Thymus (tissue), 14 donors: Measurements from ENCODE around the gene TRIM5. TPM values are rescaled to one million over a fixed set of nuclear protein-coding genes. Genes with fewer than 3 reads are reported as not detected.
"Not testable (repeated sequence)": the region's sequence is repeated elsewhere in the genome, so short reads cannot be mapped to it uniquely, and the experiment has no call there.

ENCODE experiments used
- DNase-seq, 9 donors: peaks; one replicate each; pipeline ENCODE4 v3.0.0-alpha.2; 2013; ENCODE audit warnings: low spot score in 9 of 9, low read depth in 6 of 9, missing footprints in 1 of 9
- H3K27ac ChIP-seq, 2 donors: one replicate each; pipeline ENCODE4 v1.5.1; 2013; ENCODE audit warnings: control low read depth in 1 of 2, low read depth in 1 of 2, low read length in 1 of 2, mild to moderate bottlenecking in 1 of 2, moderate library complexity in 1 of 2
- H3K27me3 ChIP-seq, 2 donors: one replicate each; pipeline ENCODE4 v1.5.1; 2013; ENCODE audit warnings: low read length in 1 of 2; ENCODE audit not compliant: control insufficient read depth in 2 of 2, insufficient read depth in 1 of 2
- H3K36me3 ChIP-seq, 2 donors: one replicate each; pipeline ENCODE4 v1.5.1; 2013; ENCODE audit warnings: low read length in 1 of 2, mild to moderate bottlenecking in 1 of 2, moderate library complexity in 1 of 2; ENCODE audit not compliant: control insufficient read depth in 2 of 2, insufficient read depth in 2 of 2
- H3K4me1 ChIP-seq, 2 donors: one replicate each; pipeline ENCODE4 v1.5.1; 2013; ENCODE audit warnings: low read length in 2 of 2; ENCODE audit not compliant: control insufficient read depth in 2 of 2, insufficient read depth in 2 of 2
- H3K4me3 ChIP-seq, 2 donors: one replicate each; pipeline ENCODE4 v1.5.1; 2013; ENCODE audit warnings: low read length in 2 of 2, control low read depth in 1 of 2, mild to moderate bottlenecking in 1 of 2
- H3K9me3 ChIP-seq, 2 donors: one replicate each; pipeline ENCODE4 v1.5.1; 2013; ENCODE audit warnings: low read length in 1 of 2, mild to moderate bottlenecking in 1 of 2; ENCODE audit not compliant: control insufficient read depth in 2 of 2, insufficient read depth in 1 of 2
- WGBS: extraction: QIAGEN DNeasy Blood & Tissue Kit; methylation state at CpG from one replicate; pipeline ENCODE4 v1.1.7; 2013; 5-methylcytosine and 5-hydroxymethylcytosine counted together
- long read RNA-seq, 10 donors: transcript quantifications; one replicate each; lab custom pipeline, GENCODE V29; 2026
- polyA plus RNA-seq: library from polyadenylated mRNA; stranded (reverse); fragments of 200-250 nt; gene quantifications from one replicate; pipeline ENCODE4 v1.2.3, GENCODE V29; 2013
- total RNA-seq: library from RNA; stranded (reverse); fragments of 120-200 nt; gene quantifications from one replicate; pipeline ENCODE4 v1.2.4, GENCODE V29; 2013
- donor health status: healthy.

The TRIM5 gene
- total RNA-seq: 17.6 TPM
- 12.2 TPM for polyA plus RNA-seq
- long read RNA-seq, donor 1: 0 reads
- long read RNA-seq, donor 2: 0 reads
- long read RNA-seq, donor 3, partial matches to known transcripts: 21 of 22 reads
- long read RNA-seq, donor 3, other reads (novel, unspliced or antisense): 0 of 22 reads
- long read RNA-seq, donor 4: 0 reads
- long read RNA-seq, donor 5, partial matches to known transcripts: 36 of 37 reads
- long read RNA-seq, donor 5, other reads (novel, unspliced or antisense): 0 of 37 reads
- long read RNA-seq, donor 6, partial matches to known transcripts: 13 of 13 reads
- long read RNA-seq, donor 6, other reads (novel, unspliced or antisense): 0 of 13 reads
- long read RNA-seq, donor 7, partial matches to known transcripts: 8 of 8 reads
- long read RNA-seq, donor 7, other reads (novel, unspliced or antisense): 0 of 8 reads
- long read RNA-seq, donor 8: 0 reads
- long read RNA-seq, donor 9: 0 reads
- long read RNA-seq, donor 10, partial matches to known transcripts: 5 of 6 reads
- long read RNA-seq, donor 10, other reads (novel, unspliced or antisense): 0 of 6 reads

- no peaks in the 10 kb centered on the region for H3K9me3 ChIP-seq
- peak within 1 kb of the TSS; percentile 65 to 78 for H3K4me3 ChIP-seq
- peaks cover 3% of the 10 kb centered on the region in 2 donors for H3K36me3 ChIP-seq
- peak within 1 kb of the TSS; percentile 93 to 99 for H3K27ac ChIP-seq
- H3K27me3 ChIP-seq: no peaks in the 10 kb centered on the region
- H3K4me1 ChIP-seq: peaks cover 3 to 9% of the 10 kb centered on the region in 2 donors
- peak; percentile 66 to 93 (median 81) for DNase-seq
- whole genome bisulfite sequencing: 2% methylated on average over 13 of the region's 13 CpGs
These were observed at the start of gene TRIM5 for GRCh38 chr11:5684646-5685362. Gene TRIM5, minus strand, starts transcription at chr11:5685074. Its CDS starts 4,897 bp downstream, at chr11:5680177.

GRCh38 chr11:5727691-5728090 is 42.8 kb upstream of the TRIM5 start:
- no peak for DNase-seq
- H3K9me3 ChIP-seq: no peaks in the 10 kb centered on the region
- H3K27me3 ChIP-seq: no peaks in the 10 kb centered on the region
- no peak overlapping the region for H3K27ac ChIP-seq
- H3K4me1 ChIP-seq: no peaks in the 10 kb centered on the region
- no peaks in the 10 kb centered on the region for H3K36me3 ChIP-seq
- no peak overlapping the region for H3K4me3 ChIP-seq
- 99% methylated on average over 1 of the region's 1 CpG for WGBS

- Histone ChIP-seq H3K4me1 (no peaks in the 10 kb centered on the region), H3K36me3 (no peaks in the 10 kb centered on the region), H3K4me3 (no peak overlapping the region), H3K27ac (no peak overlapping the region), H3K27me3 (no peaks in the 10 kb centered on the region), H3K9me3 (no peaks in the 10 kb centered on the region)
- DNase-seq: no peak
- 96% methylated on average over 1 of the region's 1 CpG for WGBS
These were observed 41.5 kb upstream of the TRIM5 start for GRCh38 chr11:5726351-5726750.

GRCh38 chr11:5722622-5723021 is 37.7 kb upstream of the TRIM5 start:
- Histone ChIP-seq H3K4me3 (no peak overlapping the region), H3K36me3 (no peaks in the 10 kb centered on the region)
- 96% methylated on average over 2 of the region's 2 CpGs for WGBS

GRCh38 chr11:5719703-5720495 is 35.0 kb upstream of the TRIM5 start:
- Histone ChIP-seq H3K36me3 (no peaks in the 10 kb centered on the region), H3K4me3 (no peak overlapping the region), H3K27me3 (no peaks in the 10 kb centered on the region), H3K4me1 (no peaks in the 10 kb centered on the region), H3K27ac (no peak overlapping the region), H3K9me3 (no peaks in the 10 kb centered on the region)
- WGBS: 95% methylated on average over 3 of the region's 3 CpGs
- DNase-seq: no peak

More at GRCh38 chr11:5722622-5723021, 37.7 kb upstream of the TRIM5 start:
- Histone ChIP-seq H3K9me3 (no peaks in the 10 kb centered on the region), H3K27me3 (no peaks in the 10 kb centered on the region), H3K27ac (no peak overlapping the region), H3K4me1 (no peaks in the 10 kb centered on the region)
- DNase-seq: no peak

- H3K27me3 ChIP-seq, DNase-seq, H3K27ac ChIP-seq, H3K4me3 ChIP-seq, H3K4me1 ChIP-seq, H3K9me3 ChIP-seq, H3K36me3 ChIP-seq: not testable (repeated sequence)
- 44% methylated on average over 1 of the region's 1 CpG for WGBS
These were observed 31.6 kb upstream of the TRIM5 start for GRCh38 chr11:5716518-5716917.

- Histone ChIP-seq H3K4me1 (no peaks in the 10 kb centered on the region), H3K27me3 (no peaks in the 10 kb centered on the region), H3K36me3 (peaks cover 10 to 12% of the 10 kb centered on the region in 2 donors), H3K27ac (no peak overlapping the region), H3K4me3 (no peak overlapping the region), H3K9me3 (no peaks in the 10 kb centered on the region)
- no peak for DNase-seq
- WGBS: 53% methylated on average over 5 of the region's 5 CpGs
These were observed 28.8 kb upstream of the TRIM5 start for GRCh38 chr11:5713695-5714094.

GRCh38 chr11:5712507-5712906 is 27.6 kb upstream of the TRIM5 start:
- whole genome bisulfite sequencing: 86% methylated on average over 1 of the region's 1 CpG
- no peak for DNase-seq
- Histone ChIP-seq H3K9me3 (no peaks in the 10 kb centered on the region), H3K27ac (no peak overlapping the region), H3K27me3 (no peaks in the 10 kb centered on the region), H3K4me3 (no peak overlapping the region), H3K36me3 (peaks cover 11 to 19% of the 10 kb centered on the region in 2 donors), H3K4me1 (no peaks in the 10 kb centered on the region)
